SK-N-SH (cell line): ENCODE measurements around the gene DENND1A. TPM values are rescaled to one million over a fixed set of nuclear protein-coding genes. Genes with fewer than 3 reads are reported as not detected.

Experiments used
- CTCF ChIA-PET: fragments of 300-600, 350-600 bp; formaldehyde crosslinking; extraction: SDS; loops from one replicate; lab custom pipeline; 2021; lab: Yijun Ruan, JAX
- POLR2A ChIA-PET: fragments of 350-600 bp; sonication (Branson Sonifier 250); formaldehyde crosslinking; extraction: SDS; loops from one replicate; lab custom pipeline; 2020; ENCODE audit warnings: antibody characterized with exemption, inconsistent platforms; lab: Yijun Ruan, JAX
- DNase-seq: peaks from one replicate; pipeline ENCODE4 v3.0.0; 2012
- H2AFZ ChIP-seq: fragments of 200-600 bp; sonication (generic); 2 replicates; pipeline ENCODE4 v1.8.1; 2016; ENCODE audit warnings: antibody characterized with exemption, mild to moderate bottlenecking, low read depth
- H3F3A ChIP-seq: fragments of 200-600 bp; sonication (generic); replicated peaks from 2 replicates; pipeline ENCODE3; 2016; ENCODE audit warnings: antibody characterized with exemption, mild to moderate bottlenecking; ENCODE audit not compliant: insufficient read depth
- H3K27ac ChIP-seq, 2 experiments: fragments of 200-500 bp in 1 of 2; fragments of 200-600 bp in 1 of 2; sonication (Bioruptor generic) in 1 of 2; sonication (generic), shearing (Covaris generic) in 1 of 2; 2 replicates each; pipeline versions ENCODE4 v1.5.1 to v1.6.1; 2014 to 2016; ENCODE audit warnings: low read depth in 2 of 2, inconsistent platforms in 1 of 2, low read length in 1 of 2, mild to moderate bottlenecking in 1 of 2, mixed read lengths in 1 of 2
- H3K27me3 ChIP-seq: fragments of 200-600 bp; sonication (generic), shearing (Covaris generic); 2 replicates; pipeline ENCODE4 v1.6.1; 2016; ENCODE audit warnings: mixed run types; ENCODE audit not compliant: insufficient read depth
- H3K36me3 ChIP-seq, 2 experiments: fragments of 200-500 bp in 1 of 2; fragments of 200-600 bp in 1 of 2; sonication (Bioruptor generic) in 1 of 2; sonication (generic) in 1 of 2; replicated peaks in 1 of 2; 2 replicates each; pipeline versions ENCODE3 to v1.5.1; 2014 to 2016; ENCODE audit warnings: low read length in 1 of 2, mild to moderate bottlenecking in 1 of 2; ENCODE audit not compliant: insufficient read depth in 2 of 2, control insufficient read depth in 1 of 2
- H3K4me1 ChIP-seq, 2 experiments: fragments of 200-500 bp in 1 of 2; fragments of 200-600 bp in 1 of 2; sonication (Bioruptor generic) in 1 of 2; sonication (generic), shearing (Covaris generic) in 1 of 2; 2 replicates each; pipeline versions ENCODE4 v1.5.1 to v1.6.1; 2014 to 2016; ENCODE audit warnings: low read depth in 1 of 2, low read length in 1 of 2, mixed run types in 1 of 2; ENCODE audit not compliant: insufficient read depth in 2 of 2, control insufficient read depth in 1 of 2
- H3K4me2 ChIP-seq: fragments of 200-600 bp; sonication (generic), shearing (Covaris generic); 2 replicates; pipeline ENCODE4 v1.6.1; 2017; ENCODE audit warnings: mixed run types
- H3K4me3 ChIP-seq, 2 experiments: fragments of 200-500 bp in 1 of 2; fragments of 200-600 bp in 1 of 2; sonication (Bioruptor generic) in 1 of 2; sonication (generic), shearing (Covaris generic) in 1 of 2; 2 replicates each; pipeline versions ENCODE4 v1.5.1 to v1.8.1; 2014 to 2016; ENCODE audit warnings: low read depth in 2 of 2, inconsistent platforms in 1 of 2, low read length in 1 of 2, mild to moderate bottlenecking in 1 of 2, mixed read lengths in 1 of 2, moderate library complexity in 1 of 2
- H3K79me2 ChIP-seq: fragments of 200-600 bp; sonication (generic); 2 replicates; pipeline ENCODE4 v1.8.1; 2017; ENCODE audit warnings: mild to moderate bottlenecking; ENCODE audit not compliant: insufficient read depth
- H3K9ac ChIP-seq: fragments of 200-600 bp; sonication (generic); 2 replicates; pipeline ENCODE4 v1.6.1; 2017; ENCODE audit warnings: mixed run types
- H3K9me2 ChIP-seq: fragments of 200-600 bp; sonication (generic); 2 replicates; pipeline ENCODE4 v1.6.1; 2017; ENCODE audit warnings: mixed run types
- H3K9me3 ChIP-seq: fragments of 200-600 bp; sonication (generic); 2 replicates; pipeline ENCODE4 v1.6.1; 2017; ENCODE audit warnings: mixed run types, mild to moderate bottlenecking, moderate library complexity
- H4K20me1 ChIP-seq: fragments of 200-600 bp; sonication (generic); 2 replicates; pipeline ENCODE4 v1.6.1; 2017; ENCODE audit warnings: mild to moderate bottlenecking, mixed run types; ENCODE audit not compliant: insufficient read depth
- CTCF ChIP-seq: fragments of 200-600 bp; sonication (generic); IDR thresholded peaks from 2 replicates; pipeline ENCODE4 v1.6.1; 2017; ENCODE audit warnings: antibody characterized with exemption, mild to moderate bottlenecking, moderate library complexity
- ELF1 ChIP-seq: IDR thresholded peaks from 2 replicates; pipeline ENCODE4 v1.4.0; 2012
- EP300 ChIP-seq, 2 experiments: IDR thresholded peaks; 2 replicates each; pipeline versions ENCODE4 v1.4.0 to v1.6.1; 2012; ENCODE audit warnings: borderline replicate concordance in 1 of 2, low read depth in 1 of 2, low read length in 1 of 2
- EZH2phosphoT487 ChIP-seq: fragments of 200-600 bp; sonication (generic); IDR thresholded peaks from 2 replicates; pipeline ENCODE4 v1.6.1; 2017; ENCODE audit warnings: low read depth, mixed run types, mild to moderate bottlenecking, antibody characterized with exemption, moderate library complexity, borderline replicate concordance
- FOSL2 ChIP-seq: IDR thresholded peaks from 2 replicates; pipeline ENCODE4 v1.4.0; 2012; ENCODE audit warnings: low read depth, mild to moderate bottlenecking, moderate library complexity, borderline replicate concordance
- FOXJ3 ChIP-seq: sonication (generic); formaldehyde crosslinking; IDR thresholded peaks from 2 replicates; pipeline ENCODE4 v1.5.1; 2020; ENCODE audit warnings: mild to moderate bottlenecking, missing genetic modification reagents
- GATA2 ChIP-seq: sonication (generic); formaldehyde crosslinking; IDR thresholded peaks from 2 replicates; pipeline ENCODE4 v1.5.0; 2020; ENCODE audit warnings: mild to moderate bottlenecking, missing genetic modification reagents
- JUND ChIP-seq: IDR thresholded peaks from 2 replicates; pipeline ENCODE4 v1.4.0; 2012
- MAX ChIP-seq: IDR thresholded peaks from 2 replicates; pipeline ENCODE4 v1.4.0; 2012; ENCODE audit warnings: low read depth
- MEF2A ChIP-seq: IDR thresholded peaks from 2 replicates; pipeline ENCODE4 v1.4.0; 2012; ENCODE audit warnings: low read depth, borderline replicate concordance
- MXI1 ChIP-seq: IDR thresholded peaks from 2 replicates; pipeline ENCODE4 v1.6.1; 2012; ENCODE audit warnings: mild to moderate bottlenecking, low read depth, low read length, improper control_type of control experiment
- NRF1 ChIP-seq: IDR thresholded peaks from 2 replicates; pipeline ENCODE4 v1.6.1; 2012; ENCODE audit warnings: low read depth, mild to moderate bottlenecking, low read length
- POLR2AphosphoS5 ChIP-seq: IDR thresholded peaks from 2 replicates; pipeline ENCODE4 v1.6.1; 2012; ENCODE audit warnings: low read depth, low read length
- RAD21 ChIP-seq: IDR thresholded peaks from 2 replicates; pipeline ENCODE4 v1.6.1; 2012; ENCODE audit warnings: mild to moderate bottlenecking, low read length
- RFX5 ChIP-seq: IDR thresholded peaks from 2 replicates; pipeline ENCODE4 v1.6.1; 2012; ENCODE audit warnings: mild to moderate bottlenecking, improper control_type of control experiment, low read length
- RXRA ChIP-seq: IDR thresholded peaks from 2 replicates; pipeline ENCODE4 v1.4.0; 2012; ENCODE audit warnings: low read depth, mild to moderate bottlenecking, borderline replicate concordance
- SIN3A ChIP-seq: IDR thresholded peaks from 2 replicates; pipeline ENCODE4 v1.6.1; 2012; ENCODE audit warnings: low read depth, mild to moderate bottlenecking, low read length, moderate library complexity, borderline replicate concordance
- SMC3 ChIP-seq: IDR thresholded peaks from 2 replicates; pipeline ENCODE4 v1.6.1; 2012; ENCODE audit warnings: low read depth, low read length, improper control_type of control experiment
- TEAD4 ChIP-seq: IDR thresholded peaks from 2 replicates; pipeline ENCODE4 v1.4.0; 2012; ENCODE audit warnings: mild to moderate bottlenecking, borderline replicate concordance; ENCODE audit not compliant: insufficient read depth
- USF2 ChIP-seq: fragments of 150-350 bp; IDR thresholded peaks from 2 replicates; pipeline ENCODE4 v1.6.1; 2017; ENCODE audit warnings: antibody characterized with exemption, low read length, low read depth, borderline replicate concordance
- YY1 ChIP-seq: IDR thresholded peaks from 2 replicates; pipeline ENCODE4 v1.4.0; 2012; ENCODE audit warnings: low read depth, mild to moderate bottlenecking
- ZBTB33 ChIP-seq: IDR thresholded peaks from 2 replicates; pipeline ENCODE4 v1.4.0; 2012; ENCODE audit warnings: low read depth, borderline replicate concordance
- WGBS: methylation state at CpG from one replicate; pipeline ENCODE4 v1.1.6; 2017; ENCODE audit warnings: low lambda C conversion rate; 5-methylcytosine and 5-hydroxymethylcytosine counted together
- polyA plus RNA-seq, 3 experiments: library from polyadenylated mRNA; depleted of rRNA; stranded (reverse); fragments of >200 nt; gene quantifications; 2 replicates each; pipeline ENCODE4 v1.2.3, GENCODE V29; 2012
- TF ChIP-seq, protein P1 (sequence below): fragments of 150-350 bp; IDR thresholded peaks from 2 replicates; pipeline ENCODE4 v1.6.1; 2016; ENCODE audit warnings: mild to moderate bottlenecking, low read depth, low read length
- TF ChIP-seq, protein P2 (sequence below): IDR thresholded peaks from 2 replicates; pipeline ENCODE4; 2012

The DENND1A gene
- polyA plus RNA-seq, 1 of the 3 experiments (the other 2 are of a cell fraction) = 25.4 TPM

GRCh38 chr9:123349691-123350480 lies 580.0 kb downstream of the DENND1A start:
- Histone ChIP-seq H3K27me3 (peaks cover 6% of the 10 kb centered on the region), H3K36me3 (no peaks in the 10 kb centered on the region), H2AFZ (no peak overlapping the region), H4K20me1 (0 out of 2 replicates have a peak, but pooled peaks cover 4% of the 10 kb centered on the region), H3F3A (peaks cover 6% of the 10 kb centered on the region), H3K4me2 (peak overlapping the region; percentile 40; the same call in 1 of the 2 replicates), H3K4me1 (peaks cover 6 to 7% of the 10 kb centered on the region in 2 experiments; a peak in 2 of 4 replicates), H3K79me2 (no peaks in the 10 kb centered on the region), H3K4me3 (peak overlapping the region in 1 of 2 experiments; percentile 47; a peak in 1 of 4 replicates), H3K27ac (no peak overlapping the region), H3K9me3 (no peaks in the 10 kb centered on the region), H3K9me2 (no peaks in the 10 kb centered on the region), H3K9ac (no peak overlapping the region)
- WGBS = 10% methylated on average over 9 of the region's 16 CpGs
- DNase-seq = peak; percentile 90
- POLR2A ChIA-PET = no interaction called here
- CTCF ChIA-PET = interaction anchor here (0.6 to 10.4 kb wide), 74 partner anchors 11 to 1251 kb away, joined by 3 to 331 read pairs (median 4); partner anchors contain the start of gene ZBTB26
- TF ChIP-seq SIN3A (no peak), MEF2A (no peak), CTCF (peak; percentile 95), YY1 (no peak), TEAD4 (no peak), POLR2AphosphoS5 (no peak), ELF1 (no peak), FOSL2 (no peak), MAX (no peak), USF2 (no peak), FOXJ3 (CRISPR knock-in tag) (no peak), GATA2 (CRISPR knock-in tag) (no peak), SMC3 (peak; percentile 89), MXI1 (no peak), RAD21 (peak; percentile 97), ZBTB33 (no peak), RFX5 (no peak), NRF1 (no peak), EP300 (IDR thresholded peaks at IDR 0.05; ENCODE audit: borderline replicate concordance in 1 of 2, low read depth in 1 of 2, low read length in 1 of 2) (no peak), EZH2phosphoT487 (no peak), RXRA (no peak), JUND (no peak)
- TF ChIP-seq, protein P1, sequence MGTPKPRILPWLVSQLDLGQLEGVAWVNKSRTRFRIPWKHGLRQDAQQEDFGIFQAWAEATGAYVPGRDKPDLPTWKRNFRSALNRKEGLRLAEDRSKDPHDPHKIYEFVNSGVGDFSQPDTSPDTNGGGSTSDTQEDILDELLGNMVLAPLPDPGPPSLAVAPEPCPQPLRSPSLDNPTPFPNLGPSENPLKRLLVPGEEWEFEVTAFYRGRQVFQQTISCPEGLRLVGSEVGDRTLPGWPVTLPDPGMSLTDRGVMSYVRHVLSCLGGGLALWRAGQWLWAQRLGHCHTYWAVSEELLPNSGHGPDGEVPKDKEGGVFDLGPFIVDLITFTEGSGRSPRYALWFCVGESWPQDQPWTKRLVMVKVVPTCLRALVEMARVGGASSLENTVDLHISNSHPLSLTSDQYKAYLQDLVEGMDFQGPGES = no peak
- TF ChIP-seq, protein P2, sequence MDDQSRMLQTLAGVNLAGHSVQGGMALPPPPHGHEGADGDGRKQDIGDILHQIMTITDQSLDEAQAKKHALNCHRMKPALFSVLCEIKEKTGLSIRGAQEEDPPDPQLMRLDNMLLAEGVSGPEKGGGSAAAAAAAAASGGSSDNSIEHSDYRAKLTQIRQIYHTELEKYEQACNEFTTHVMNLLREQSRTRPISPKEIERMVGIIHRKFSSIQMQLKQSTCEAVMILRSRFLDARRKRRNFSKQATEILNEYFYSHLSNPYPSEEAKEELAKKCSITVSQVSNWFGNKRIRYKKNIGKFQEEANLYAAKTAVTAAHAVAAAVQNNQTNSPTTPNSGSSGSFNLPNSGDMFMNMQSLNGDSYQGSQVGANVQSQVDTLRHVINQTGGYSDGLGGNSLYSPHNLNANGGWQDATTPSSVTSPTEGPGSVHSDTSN = no peak
